ENCODE measurements around the gene NBR1. TPM values are rescaled to one million over a fixed set of nuclear protein-coding genes. Genes with fewer than 3 reads are reported as not detected.
"Not testable (repeated sequence)": the region's sequence is repeated elsewhere in the genome, so short reads cannot be mapped to it uniquely, and the experiment has no call there.

NBR1 gene
- total and polyA plus RNA-seq, 2 of the 4 experiments (the other 2 are of a cell fraction), result 52.4 to 132 TPM

DNA sequence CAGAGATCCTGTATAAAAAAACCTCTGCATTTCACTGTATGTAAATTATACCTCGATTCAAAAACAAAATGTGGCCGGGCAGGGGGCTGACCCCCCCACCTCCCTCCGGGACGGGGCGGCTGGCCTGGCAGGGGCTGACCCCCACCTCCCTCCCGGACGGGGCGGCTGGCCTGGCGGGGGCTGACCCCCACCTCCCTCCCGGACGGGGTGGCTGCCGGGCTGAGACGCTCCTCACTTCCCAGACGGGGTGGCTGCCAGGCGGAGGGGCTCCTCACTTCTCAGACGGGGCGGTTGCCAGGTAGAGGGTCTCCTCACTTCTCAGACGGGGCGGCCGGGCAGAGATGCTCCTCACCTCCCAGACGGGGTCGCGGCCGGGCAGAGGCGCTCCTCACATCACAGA lies 11.8 kb upstream of the NBR1 start:
- CTCF ChIA-PET; H4K8ac ChIP-seq (ENCODE audit: low read depth in 2 of 2, low read length in 2 of 2): not testable (repeated sequence)

DNA sequence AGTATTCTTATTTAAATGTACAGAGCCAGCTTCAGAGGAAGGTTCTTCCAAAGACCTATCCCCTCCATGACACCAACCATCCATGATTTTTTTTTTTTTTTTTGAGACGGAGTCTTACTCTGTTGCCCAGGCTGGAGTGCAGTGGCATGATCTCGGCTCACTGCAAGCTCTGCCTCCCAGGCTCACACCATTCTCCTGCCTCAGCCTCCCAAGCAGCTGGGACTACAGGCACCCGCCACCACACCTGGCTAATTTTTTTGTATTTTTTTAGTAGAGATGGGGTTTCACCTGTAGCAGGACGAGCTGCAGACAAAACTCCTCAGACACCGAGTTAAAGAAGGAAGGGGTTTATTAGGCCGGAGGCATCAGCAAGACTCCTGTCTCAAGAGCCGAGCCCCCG lies 11.1 kb upstream of the NBR1 start:
- H3K56ac ChIP-seq (ENCODE audit: extremely low read depth, insufficient read depth, low read length); H2AFZ ChIP-seq (replicated peaks; ENCODE audit: low read length, poor library complexity); DNase-seq; H2BK15ac ChIP-seq (ENCODE audit: low read depth, low read length); H4K91ac ChIP-seq (ENCODE audit: insufficient read depth, low read depth, low read length); H3K4me3 ChIP-seq (ENCODE audit: insufficient read depth, low read depth, low read length); ATAC-seq (ENCODE audit: low read depth); H3K4ac ChIP-seq (ENCODE audit: low read depth, low read length); H3K4me1 ChIP-seq (ENCODE audit: control insufficient read depth, insufficient read depth, low read length); H4K8ac ChIP-seq (ENCODE audit: low read depth in 2 of 2, low read length in 2 of 2); H3K4me2 ChIP-seq (ENCODE audit: low read depth, low read length); intact Hi-C loops (cut with micrococcal nuclease); H3K23ac ChIP-seq (ENCODE audit: low read depth, low read length); H3K9ac ChIP-seq (ENCODE audit: low read depth, low read length); H3K36me3 ChIP-seq (ENCODE audit: control insufficient read depth, insufficient read depth, low read length); H3K27ac ChIP-seq (ENCODE audit: insufficient read depth, low read length); H2AK9ac ChIP-seq (replicated peaks; ENCODE audit: low read depth, low read length, poor library complexity); H2AK5ac ChIP-seq (ENCODE audit: low read depth, low read length); H3K79me1 ChIP-seq (ENCODE audit: low read depth in 1 of 2, low read length in 2 of 2); H3K18ac ChIP-seq (ENCODE audit: low read depth, low read length); BruUV-seq (replicated peaks); H3K9me3 ChIP-seq (ENCODE audit: control insufficient read depth, insufficient read depth, low read length); H2BK5ac ChIP-seq (ENCODE audit: low read depth, low read length, poor library complexity, severe bottlenecking); dilution Hi-C loops (cut with HindIII; ENCODE audit: low sequenced_read_pairs, unreplicated experiment); in situ Hi-C loops (cut with MboI; ENCODE audit: low sequenced_read_pairs); H2BK20ac ChIP-seq (ENCODE audit: low read depth, low read length); H3K27me3 ChIP-seq (ENCODE audit: control insufficient read depth, insufficient read depth, low read length); H2BK120ac ChIP-seq (ENCODE audit: low read depth, low read length); H4K5ac ChIP-seq (ENCODE audit: low read depth, low read length); H3K14ac ChIP-seq (replicated peaks; ENCODE audit: low read depth, low read length); H4K20me1 ChIP-seq (ENCODE audit: insufficient read depth, low read length); POLR2A ChIA-PET (ENCODE audit: unreplicated experiment); H3K9me1 ChIP-seq (ENCODE audit: insufficient read depth, low read length); CTCF ChIA-PET: not testable (repeated sequence)
- 80% methylated on average over 3 of the region's 8 CpGs; no CpG with 5 or more reads in 1 of the 2 experiments for WGBS, 2 experiments (ENCODE audit: extremely low coverage in 2 of 2, insufficient read length in 1 of 2)

More for the DNA sequence above, 11.8 kb upstream of the NBR1 start:
- ATAC-seq (ENCODE audit: low read depth); H3K18ac ChIP-seq (ENCODE audit: low read depth, low read length); H3K4me3 ChIP-seq (ENCODE audit: insufficient read depth, low read depth, low read length); H4K5ac ChIP-seq (ENCODE audit: low read depth, low read length); H2BK15ac ChIP-seq (ENCODE audit: low read depth, low read length); dilution Hi-C loops (cut with HindIII; ENCODE audit: low sequenced_read_pairs, unreplicated experiment); H3K4me1 ChIP-seq (ENCODE audit: control insufficient read depth, insufficient read depth, low read length); H3K23ac ChIP-seq (ENCODE audit: low read depth, low read length); H3K27me3 ChIP-seq (ENCODE audit: control insufficient read depth, insufficient read depth, low read length); in situ Hi-C loops (cut with MboI; ENCODE audit: low sequenced_read_pairs); H2AK5ac ChIP-seq (ENCODE audit: low read depth, low read length); H3K14ac ChIP-seq (replicated peaks; ENCODE audit: low read depth, low read length); H2AFZ ChIP-seq (replicated peaks; ENCODE audit: low read length, poor library complexity); H2AK9ac ChIP-seq (replicated peaks; ENCODE audit: low read depth, low read length, poor library complexity); H3K56ac ChIP-seq (ENCODE audit: extremely low read depth, insufficient read depth, low read length); H2BK20ac ChIP-seq (ENCODE audit: low read depth, low read length); H3K36me3 ChIP-seq (ENCODE audit: control insufficient read depth, insufficient read depth, low read length); BruUV-seq (replicated peaks); H3K9ac ChIP-seq (ENCODE audit: low read depth, low read length); intact Hi-C loops (cut with micrococcal nuclease); H3K79me1 ChIP-seq (ENCODE audit: low read depth in 1 of 2, low read length in 2 of 2); H2BK120ac ChIP-seq (ENCODE audit: low read depth, low read length); H3K4me2 ChIP-seq (ENCODE audit: low read depth, low read length); H3K27ac ChIP-seq (ENCODE audit: insufficient read depth, low read length); POLR2A ChIA-PET (ENCODE audit: unreplicated experiment); DNase-seq; H3K9me3 ChIP-seq (ENCODE audit: control insufficient read depth, insufficient read depth, low read length); H3K4ac ChIP-seq (ENCODE audit: low read depth, low read length); H4K91ac ChIP-seq (ENCODE audit: insufficient read depth, low read depth, low read length); H2BK5ac ChIP-seq (ENCODE audit: low read depth, low read length, poor library complexity, severe bottlenecking); H4K20me1 ChIP-seq (ENCODE audit: insufficient read depth, low read length); H3K9me1 ChIP-seq (ENCODE audit: insufficient read depth, low read length): not testable (repeated sequence)
- WGBS, 2 experiments (ENCODE audit: extremely low coverage in 2 of 2, insufficient read length in 1 of 2), result 100% methylated on average over 3 of the region's 25 CpGs; no CpG with 5 or more reads in 1 of the 2 experiments
